GM12892 (cell line): ENCODE results near the gene SYNJ2.

ENCODE experiments used
- POLR2A ChIP-seq: IDR thresholded peaks from 2 replicates; pipeline ENCODE4 v1.6.1; 2011; ENCODE audit warnings: low read depth, low read length, control low read depth
- POLR2AphosphoS5 ChIP-seq: IDR thresholded peaks from 2 replicates; pipeline ENCODE4 v1.6.1; 2011; ENCODE audit warnings: low read depth, low read length, control low read depth
- TAF1 ChIP-seq: IDR thresholded peaks from 2 replicates; pipeline ENCODE4 v1.6.1; 2011; ENCODE audit warnings: low read depth, mild to moderate bottlenecking, control low read depth, low read length, borderline replicate concordance

DNA sequence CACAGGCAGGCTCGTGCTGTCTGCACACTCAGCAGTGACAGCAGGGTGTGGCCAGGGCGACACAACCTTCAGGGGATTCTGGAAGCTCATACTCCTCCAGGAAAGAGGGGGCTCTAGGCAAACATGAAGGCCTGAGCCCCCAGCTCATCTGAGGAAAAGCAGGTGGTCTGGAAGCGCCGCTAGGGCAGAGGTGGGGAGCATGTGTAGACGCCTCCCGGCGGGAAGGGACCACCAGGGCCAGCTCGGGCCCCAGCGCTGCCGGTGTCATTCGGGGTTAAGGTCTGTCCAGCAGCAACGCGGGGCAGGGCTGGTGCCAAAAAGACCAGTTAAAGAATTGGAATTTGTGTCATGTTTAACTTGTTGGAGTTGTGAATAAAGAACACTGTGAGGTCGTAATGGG, 39.3 kb upstream of the SYNJ2 start:
- no peak for TF ChIP-seq POLR2AphosphoS5
- no peak for TF ChIP-seq TAF1
- TF ChIP-seq POLR2A = no peak
